GM23338 (cell line): ENCODE data around the gene MINDY4.
A peak's percentile ranks its signal among the peaks of the same experiment; 100 is the strongest.

ENCODE experiments used
- EZH2 ChIP-seq: fragments of 200-600 bp; sonication (generic); IDR thresholded peaks from one replicate; pipeline ENCODE4 v1.8.0; 2017; ENCODE audit warnings: antibody characterized with exemption, mild to moderate bottlenecking, low read depth; ENCODE audit not compliant: unreplicated experiment
- POLR2AphosphoS5 ChIP-seq: IDR thresholded peaks from 2 replicates; pipeline ENCODE4 v1.6.1; 2016; ENCODE audit warnings: antibody characterized with exemption, low read depth
- TF ChIP-seq, protein P1 (sequence below), 2 experiments: fragments of 200-600 bp in 1 of 2; sonication (generic) in 1 of 2; conservative IDR thresholded peaks; 2 replicates each; pipeline versions ENCODE4 v1.5.1 to v1.6.1; 2016 to 2017; ENCODE audit warnings: antibody characterized with exemption in 2 of 2, low read depth in 2 of 2, mild to moderate bottlenecking in 2 of 2, moderate library complexity in 1 of 2
- TF ChIP-seq, protein P2 (sequence below): IDR thresholded peaks from 2 replicates; pipeline ENCODE4 v1.6.1; 2016; ENCODE audit warnings: antibody characterized with exemption

- TF ChIP-seq, protein P1, sequence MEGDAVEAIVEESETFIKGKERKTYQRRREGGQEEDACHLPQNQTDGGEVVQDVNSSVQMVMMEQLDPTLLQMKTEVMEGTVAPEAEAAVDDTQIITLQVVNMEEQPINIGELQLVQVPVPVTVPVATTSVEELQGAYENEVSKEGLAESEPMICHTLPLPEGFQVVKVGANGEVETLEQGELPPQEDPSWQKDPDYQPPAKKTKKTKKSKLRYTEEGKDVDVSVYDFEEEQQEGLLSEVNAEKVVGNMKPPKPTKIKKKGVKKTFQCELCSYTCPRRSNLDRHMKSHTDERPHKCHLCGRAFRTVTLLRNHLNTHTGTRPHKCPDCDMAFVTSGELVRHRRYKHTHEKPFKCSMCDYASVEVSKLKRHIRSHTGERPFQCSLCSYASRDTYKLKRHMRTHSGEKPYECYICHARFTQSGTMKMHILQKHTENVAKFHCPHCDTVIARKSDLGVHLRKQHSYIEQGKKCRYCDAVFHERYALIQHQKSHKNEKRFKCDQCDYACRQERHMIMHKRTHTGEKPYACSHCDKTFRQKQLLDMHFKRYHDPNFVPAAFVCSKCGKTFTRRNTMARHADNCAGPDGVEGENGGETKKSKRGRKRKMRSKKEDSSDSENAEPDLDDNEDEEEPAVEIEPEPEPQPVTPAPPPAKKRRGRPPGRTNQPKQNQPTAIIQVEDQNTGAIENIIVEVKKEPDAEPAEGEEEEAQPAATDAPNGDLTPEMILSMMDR (conservative IDR thresholded peaks at IDR 0.05; ENCODE audit: low read depth in 2 of 2), result 0 out of 4 replicates have a peak, but pooled peaks of 1 of the 2 experiments have one; percentile 7
- TF ChIP-seq POLR2AphosphoS5 (no peak), EZH2 (no peak)
- TF ChIP-seq, protein P2, sequence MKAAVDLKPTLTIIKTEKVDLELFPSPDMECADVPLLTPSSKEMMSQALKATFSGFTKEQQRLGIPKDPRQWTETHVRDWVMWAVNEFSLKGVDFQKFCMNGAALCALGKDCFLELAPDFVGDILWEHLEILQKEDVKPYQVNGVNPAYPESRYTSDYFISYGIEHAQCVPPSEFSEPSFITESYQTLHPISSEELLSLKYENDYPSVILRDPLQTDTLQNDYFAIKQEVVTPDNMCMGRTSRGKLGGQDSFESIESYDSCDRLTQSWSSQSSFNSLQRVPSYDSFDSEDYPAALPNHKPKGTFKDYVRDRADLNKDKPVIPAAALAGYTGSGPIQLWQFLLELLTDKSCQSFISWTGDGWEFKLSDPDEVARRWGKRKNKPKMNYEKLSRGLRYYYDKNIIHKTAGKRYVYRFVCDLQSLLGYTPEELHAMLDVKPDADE, result no peak
Measured at GRCh38 chr7:30775992-30776391, 4.8 kb downstream of the MINDY4 start.
